HL-60/S4 treated with phorbol 12-myristate 13-acetate at 8.2 ng/mL for 4 days and 3 days (cell line): ENCODE data around the gene OTOP1.
"Not testable (repeated sequence)": the region's sequence is repeated elsewhere in the genome, so short reads cannot be mapped to it uniquely, and the experiment has no call there.

Experiments
- in situ Hi-C: fragments of 300-500 bp; cut with MboI; formaldehyde crosslinking; loops from 2 replicates; pipeline ENCODE4 v1.15.0; 2022; ENCODE audit warnings: low sequenced_read_pairs

OTOP1 gene

GRCh38 chr4:4226606-4227438 lies at the start of gene OTOP1:
OTOP1 (minus strand) TSS chr4:4226929; CDS start chr4:4226864, 65 bp downstream.
- in situ Hi-C loops = no loop called here

- in situ Hi-C loops = no loop called here
Measured at GRCh38 chr4:4274226-4274625, 47.5 kb upstream of the OTOP1 start.

- in situ Hi-C loops = no loop called here
Measured at GRCh38 chr4:4271912-4272311, 45.2 kb upstream of the OTOP1 start.

GRCh38 chr4:4270529-4270928 lies 43.8 kb upstream of the OTOP1 start:
- in situ Hi-C loops = no loop called here

- in situ Hi-C loops = loop anchor here (10.0 kb wide), 1 partner anchor 65 kb away; no protein-coding TSS in a partner anchor
Measured at GRCh38 chr4:4269856-4270255, 43.1 kb upstream of the OTOP1 start.

- in situ Hi-C loops = loop anchor here (10.0 kb wide), 1 partner anchor 65 kb away; no protein-coding TSS in a partner anchor
Measured at GRCh38 chr4:4269331-4269731, 42.6 kb upstream of the OTOP1 start.

GRCh38 chr4:4268776-4269175 lies 42.0 kb upstream of the OTOP1 start:
- in situ Hi-C loops = loop anchor here (10.0 kb wide), 1 partner anchor 66 kb away; no protein-coding TSS in a partner anchor

- in situ Hi-C loops = loop anchor here (10.0 kb wide), 1 partner anchor 67 kb away; no protein-coding TSS in a partner anchor
Measured at GRCh38 chr4:4267981-4268380, 41.3 kb upstream of the OTOP1 start.

- in situ Hi-C loops = loop anchor here (10.0 kb wide), 1 partner anchor 75 kb away; no protein-coding TSS in a partner anchor
Measured at GRCh38 chr4:4260185-4260751, 33.5 kb upstream of the OTOP1 start.

GRCh38 chr4:4259484-4260100 lies 32.9 kb upstream of the OTOP1 start:
- in situ Hi-C loops = loop anchor here (10.0 kb wide), 1 partner anchor 75 kb away; no protein-coding TSS in a partner anchor

- in situ Hi-C loops = not testable (repeated sequence)
Measured at GRCh38 chr4:4257705-4258104, 31.0 kb upstream of the OTOP1 start.

- in situ Hi-C loops = no loop called here
Measured at GRCh38 chr4:4256799-4257198, 30.1 kb upstream of the OTOP1 start.

- in situ Hi-C loops = no loop called here
Measured at GRCh38 chr4:4254666-4255065, 27.9 kb upstream of the OTOP1 start.

GRCh38 chr4:4254199-4254598 lies 27.5 kb upstream of the OTOP1 start:
- in situ Hi-C loops = no loop called here

- in situ Hi-C loops = no loop called here
Measured at GRCh38 chr4:4249866-4250265, 23.1 kb upstream of the OTOP1 start.

- in situ Hi-C loops = not testable (repeated sequence)
Measured at GRCh38 chr4:4249342-4249741, 22.6 kb upstream of the OTOP1 start.

GRCh38 chr4:4248885-4249203 lies 22.1 kb upstream of the OTOP1 start:
- in situ Hi-C loops = no loop called here

GRCh38 chr4:4248029-4248884 lies 21.5 kb upstream of the OTOP1 start, which contains the start of gene TMEM128:
TMEM128 (minus strand) TSS chr4:4248223; CDS start chr4:4248202, 21 bp downstream.
- in situ Hi-C loops = no loop called here

- in situ Hi-C loops = no loop called here
Measured at GRCh38 chr4:4247696-4248028, 20.9 kb upstream of the OTOP1 start.

GRCh38 chr4:4245172-4245571 lies 18.4 kb upstream of the OTOP1 start:
- in situ Hi-C loops = no loop called here

GRCh38 chr4:4239551-4239950 lies 12.8 kb upstream of the OTOP1 start:
- in situ Hi-C loops = not testable (repeated sequence)
